Measurements from ENCODE around the gene PIK3R2. TPM values are rescaled to one million over a fixed set of nuclear protein-coding genes. Genes with fewer than 3 reads are reported as not detected.

Gene PIK3R2
- total RNA-seq, 1 donor = 3.7 TPM

DNA sequence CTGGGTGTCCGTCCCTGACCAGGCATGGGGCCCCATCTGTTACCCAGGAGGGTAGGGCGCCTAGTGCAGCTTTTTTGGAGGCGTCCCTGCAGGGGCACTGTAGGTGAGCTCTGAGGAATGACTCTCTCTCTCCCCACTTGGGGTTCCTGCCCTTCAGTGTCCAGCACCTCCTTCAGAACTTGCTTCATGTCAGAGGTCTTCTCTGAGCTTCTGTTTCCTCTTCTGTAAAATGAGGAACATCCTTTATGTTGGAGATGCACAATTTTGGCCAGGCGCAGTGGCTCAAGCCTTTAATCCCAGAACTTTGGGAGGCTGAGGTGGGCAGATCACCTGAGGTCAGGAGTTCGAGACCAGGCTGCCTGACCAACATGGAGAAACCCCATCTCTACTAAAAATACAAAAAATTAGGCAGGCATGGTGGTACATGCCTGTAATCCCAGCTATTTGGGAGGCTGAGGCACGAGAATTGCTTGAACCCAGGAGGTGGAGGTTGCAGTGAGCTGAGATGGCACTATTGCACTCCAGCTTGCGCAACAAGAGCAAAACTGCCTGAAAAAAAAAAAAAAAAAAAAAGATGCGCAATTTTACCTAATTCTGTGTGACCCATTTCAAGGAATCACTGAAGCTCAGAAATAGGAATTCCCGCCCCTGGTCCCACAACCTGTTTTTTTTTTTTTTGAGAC is 15.2 kb upstream of the PIK3R2 start:
- Histone ChIP-seq H3K4me1 (ENCODE audit: insufficient read depth, low read length) (peaks cover 9% of the 10 kb centered on the region), H3K27me3 (ENCODE audit: insufficient read depth, low read length) (no peaks in the 10 kb centered on the region), H3K9me3 (ENCODE audit: low read depth, low read length) (no peaks in the 10 kb centered on the region), H3K4me3 (ENCODE audit: low read length) (no peak overlapping the region)

GRCh38 chr19:18140473-18140872 is 12.5 kb upstream of the PIK3R2 start:
- Histone ChIP-seq H3K4me1 (ENCODE audit: insufficient read depth, low read length) (peaks cover 9% of the 10 kb centered on the region), H3K4me3 (ENCODE audit: low read length) (no peak overlapping the region), H3K27me3 (ENCODE audit: insufficient read depth, low read length) (no peaks in the 10 kb centered on the region), H3K9me3 (ENCODE audit: low read depth, low read length) (no peaks in the 10 kb centered on the region)

- Histone ChIP-seq H3K4me3 (ENCODE audit: low read length) (no peak overlapping the region), H3K4me1 (ENCODE audit: insufficient read depth, low read length) (peaks cover 9% of the 10 kb centered on the region), H3K9me3 (ENCODE audit: low read depth, low read length) (no peaks in the 10 kb centered on the region), H3K27me3 (ENCODE audit: insufficient read depth, low read length) (no peaks in the 10 kb centered on the region)
Measured at GRCh38 chr19:18141031-18141430, 11.9 kb upstream of the PIK3R2 start.

DNA sequence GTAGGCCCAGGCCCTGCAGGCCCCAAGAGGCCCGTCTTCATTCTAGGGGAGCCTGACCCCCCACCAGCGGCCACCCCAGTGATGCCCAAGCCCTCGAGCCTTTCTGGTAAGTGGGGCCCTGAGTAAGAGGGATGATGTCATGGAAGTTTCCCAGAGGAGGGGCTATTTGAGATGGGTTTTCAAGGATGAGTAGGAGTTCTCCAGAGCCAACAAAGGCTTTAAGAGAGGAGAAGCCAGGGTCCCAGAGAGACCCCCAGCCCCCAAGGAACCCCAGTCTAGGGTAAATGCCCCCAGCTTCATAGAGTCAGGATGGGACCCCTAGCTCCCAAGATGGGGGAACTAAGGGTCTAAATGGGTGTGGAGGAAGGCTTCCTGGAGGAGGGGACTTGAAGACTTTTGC is 9.1 kb upstream of the PIK3R2 start:
- Histone ChIP-seq H3K4me1 (ENCODE audit: insufficient read depth, low read length) (no peaks in the 10 kb centered on the region), H3K9me3 (ENCODE audit: low read depth, low read length) (no peaks in the 10 kb centered on the region), H3K4me3 (ENCODE audit: low read length) (no peak overlapping the region), H3K27me3 (ENCODE audit: insufficient read depth, low read length) (no peaks in the 10 kb centered on the region)

GRCh38 chr19:18144361-18144760 is 8.6 kb upstream of the PIK3R2 start:
- Histone ChIP-seq H3K9me3 (ENCODE audit: low read depth, low read length) (no peaks in the 10 kb centered on the region), H3K4me1 (ENCODE audit: insufficient read depth, low read length) (no peaks in the 10 kb centered on the region), H3K27me3 (ENCODE audit: insufficient read depth, low read length) (no peaks in the 10 kb centered on the region), H3K4me3 (ENCODE audit: low read length) (no peak overlapping the region)

- H3K4me1 ChIP-seq (ENCODE audit: insufficient read depth, low read length) = no peaks in the 10 kb centered on the region
- H3K4me3 ChIP-seq (ENCODE audit: low read length) = no peak overlapping the region
- H3K9me3 ChIP-seq (ENCODE audit: low read depth, low read length) = no peaks in the 10 kb centered on the region
- H3K27me3 ChIP-seq (ENCODE audit: insufficient read depth, low read length) = no peaks in the 10 kb centered on the region
Measured at GRCh38 chr19:18144906-18145305, 8.1 kb upstream of the PIK3R2 start.

- H3K4me1 ChIP-seq (ENCODE audit: insufficient read depth, low read length) = peaks cover 4% of the 10 kb centered on the region
Measured at GRCh38 chr19:18145391-18145999, 7.5 kb upstream of the PIK3R2 start.

DNA sequence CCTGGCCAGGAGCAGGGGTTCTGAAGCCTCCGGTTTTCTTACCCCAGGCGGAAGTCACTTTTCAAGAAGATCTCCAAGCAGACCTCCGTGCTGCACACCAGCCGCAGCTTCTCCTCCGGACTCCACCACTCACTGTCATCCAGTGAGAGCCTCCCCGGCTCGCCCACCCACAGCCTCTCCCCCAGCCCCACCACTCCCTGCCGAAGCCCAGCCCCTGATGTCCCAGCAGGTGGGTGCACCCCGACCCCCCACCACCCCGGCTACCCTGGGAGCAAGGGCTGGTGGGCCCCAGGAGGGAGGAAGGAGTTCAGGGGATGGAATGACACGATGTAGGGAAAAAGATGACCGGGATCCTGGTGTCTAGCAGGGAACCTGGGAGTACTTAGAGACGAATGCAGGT is 5.6 kb upstream of the PIK3R2 start:
- no peaks in the 10 kb centered on the region for H3K27me3 ChIP-seq (ENCODE audit: insufficient read depth, low read length)
- peaks cover 20% of the 10 kb centered on the region for H3K4me1 ChIP-seq (ENCODE audit: insufficient read depth, low read length)
- H3K9me3 ChIP-seq (ENCODE audit: low read depth, low read length) = no peaks in the 10 kb centered on the region
- no peak overlapping the region for H3K4me3 ChIP-seq (ENCODE audit: low read length)

More at GRCh38 chr19:18145391-18145999, 7.5 kb upstream of the PIK3R2 start:
- no peak overlapping the region for H3K4me3 ChIP-seq (ENCODE audit: low read length)
- no peaks in the 10 kb centered on the region for H3K27me3 ChIP-seq (ENCODE audit: insufficient read depth, low read length)
- no peaks in the 10 kb centered on the region for H3K9me3 ChIP-seq (ENCODE audit: low read depth, low read length)

GRCh38 chr19:18149596-18149975 is 3.4 kb upstream of the PIK3R2 start:
- H3K4me1 ChIP-seq (ENCODE audit: insufficient read depth, low read length) = peaks cover 31% of the 10 kb centered on the region
- no peak overlapping the region for H3K4me3 ChIP-seq (ENCODE audit: low read length)
- no peaks in the 10 kb centered on the region for H3K27me3 ChIP-seq (ENCODE audit: insufficient read depth, low read length)
- no peaks in the 10 kb centered on the region for H3K9me3 ChIP-seq (ENCODE audit: low read depth, low read length)

DNA sequence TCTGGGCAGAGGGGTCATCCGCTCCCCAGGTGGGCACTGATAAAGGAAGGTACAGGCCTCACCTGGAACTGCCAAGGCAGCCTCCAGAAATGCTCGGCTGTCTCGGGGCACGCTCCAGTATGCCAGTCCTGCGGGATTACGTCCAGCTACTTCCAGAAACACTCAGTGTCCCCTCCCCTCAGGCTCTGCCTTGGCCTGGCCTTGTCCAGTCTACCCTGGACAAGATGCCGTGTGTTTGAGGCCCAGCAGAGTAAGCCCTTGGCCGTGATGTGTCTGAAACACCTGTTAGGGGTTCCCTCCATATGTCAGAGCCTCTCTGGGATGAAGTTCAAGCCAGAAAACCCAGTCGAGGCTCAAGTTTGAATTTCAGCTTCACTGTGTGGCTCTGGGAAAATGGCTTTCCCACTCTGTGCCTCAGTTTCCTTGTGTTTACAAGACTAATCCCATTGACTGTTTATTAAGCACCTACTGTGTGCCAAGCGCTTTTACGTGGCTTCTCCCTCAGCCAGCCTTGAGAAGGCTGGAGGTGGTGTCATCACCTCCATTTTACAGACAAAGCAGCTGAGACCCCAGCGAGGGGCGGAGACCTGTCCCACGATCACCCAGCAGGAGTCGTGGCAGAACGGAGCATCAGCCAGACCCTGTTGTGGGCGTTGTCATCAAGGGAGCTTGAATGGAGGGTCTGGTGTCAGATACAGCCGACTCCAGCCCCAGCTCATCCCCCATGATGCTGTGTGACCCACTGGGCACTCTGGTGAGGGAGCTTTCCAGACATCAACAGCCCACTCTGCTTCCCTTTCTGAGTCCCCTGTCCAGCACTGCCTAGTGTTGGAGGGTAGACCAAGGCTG is 2.0 kb upstream of the PIK3R2 start:
- Histone ChIP-seq H3K4me1 (ENCODE audit: insufficient read depth, low read length) (peaks cover 31% of the 10 kb centered on the region), H3K27me3 (ENCODE audit: insufficient read depth, low read length) (no peaks in the 10 kb centered on the region), H3K4me3 (ENCODE audit: low read length) (no peak overlapping the region), H3K9me3 (ENCODE audit: low read depth, low read length) (no peaks in the 10 kb centered on the region)

DNA sequence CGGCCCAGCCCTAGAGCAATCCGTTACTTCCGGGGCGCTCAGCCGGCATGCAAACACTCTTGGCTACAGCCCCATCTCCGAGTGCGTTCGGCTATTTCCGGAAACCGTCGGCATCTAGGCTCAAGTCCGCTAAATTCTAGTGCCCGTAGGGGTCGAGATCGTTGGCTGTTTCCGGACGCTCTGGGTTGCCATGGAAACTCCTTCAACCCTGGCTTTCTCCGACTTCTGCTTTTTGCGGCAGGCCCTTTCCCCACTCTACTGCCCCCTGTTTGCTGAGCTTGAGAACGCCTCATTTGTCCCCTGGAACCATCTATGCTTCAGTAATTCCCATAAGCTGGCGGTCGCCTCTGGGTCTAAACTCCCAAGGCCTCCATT is 534 bp upstream of the PIK3R2 start:
- Histone ChIP-seq H3K4me3 (ENCODE audit: low read length) (peak overlapping the region; percentile 53), H3K27me3 (ENCODE audit: insufficient read depth, low read length) (no peaks in the 10 kb centered on the region), H3K9me3 (ENCODE audit: low read depth, low read length) (no peaks in the 10 kb centered on the region), H3K4me1 (ENCODE audit: insufficient read depth, low read length) (peaks cover 38% of the 10 kb centered on the region)

GRCh38 chr19:18153556-18154134 is 682 bp downstream of the PIK3R2 start:
- Histone ChIP-seq H3K4me1 (ENCODE audit: insufficient read depth, low read length) (peaks cover 38% of the 10 kb centered on the region), H3K9me3 (ENCODE audit: low read depth, low read length) (no peaks in the 10 kb centered on the region), H3K27me3 (ENCODE audit: insufficient read depth, low read length) (no peaks in the 10 kb centered on the region), H3K4me3 (ENCODE audit: low read length) (peak overlapping the region; percentile 53)

DNA sequence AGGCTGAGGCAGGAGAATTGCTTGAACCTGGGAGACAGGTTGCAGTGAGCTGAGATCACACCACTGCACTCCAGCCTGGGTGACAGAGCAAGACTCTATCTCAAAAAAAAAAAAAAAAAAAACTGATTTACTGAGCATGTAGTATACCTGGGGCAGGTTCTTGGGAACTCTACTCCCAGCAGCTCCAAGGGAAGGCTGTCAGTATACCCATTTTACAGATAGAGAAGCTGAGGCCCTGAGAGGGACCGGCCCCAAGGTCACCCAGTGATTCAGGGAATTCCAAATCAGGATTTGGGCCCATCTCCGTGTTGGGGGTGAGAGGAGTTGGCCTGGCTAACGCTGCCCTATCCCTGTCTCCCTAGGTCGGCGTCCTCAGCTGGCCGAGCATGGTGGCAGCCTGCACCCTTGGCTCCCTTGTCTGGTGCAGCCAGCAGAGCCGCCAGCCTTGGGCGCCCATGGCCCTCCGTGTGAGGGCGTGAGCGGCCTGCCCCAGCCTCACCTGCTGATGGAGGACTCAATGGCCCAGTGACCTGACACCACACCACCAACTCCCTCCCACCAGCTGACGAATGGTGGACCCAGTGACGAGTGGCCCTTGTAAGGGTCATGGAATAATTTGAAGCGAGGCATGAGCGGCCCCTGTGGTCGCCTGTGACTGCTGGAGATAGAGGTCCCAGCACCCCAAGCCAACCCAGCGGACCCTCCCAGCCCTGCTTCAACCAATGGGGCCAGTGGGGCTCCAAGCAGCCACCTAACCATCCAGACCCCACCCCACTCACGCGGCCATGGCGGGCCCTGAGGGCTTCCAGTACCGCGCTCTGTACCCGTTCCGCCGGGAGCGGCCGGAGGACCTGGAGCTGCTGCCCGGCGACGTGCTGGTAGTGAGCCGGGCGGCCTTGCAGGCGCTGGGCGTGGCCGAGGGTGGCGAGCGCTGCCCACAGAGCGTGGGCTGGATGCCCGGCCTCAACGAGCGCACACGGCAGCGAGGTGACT is 2.4 kb downstream of the PIK3R2 start:
- Histone ChIP-seq H3K4me3 (ENCODE audit: low read length) (no peak overlapping the region), H3K9me3 (ENCODE audit: low read depth, low read length) (no peaks in the 10 kb centered on the region), H3K27me3 (ENCODE audit: insufficient read depth, low read length) (no peaks in the 10 kb centered on the region), H3K4me1 (ENCODE audit: insufficient read depth, low read length) (peaks cover 38% of the 10 kb centered on the region)

- peaks cover 38% of the 10 kb centered on the region for H3K4me1 ChIP-seq (ENCODE audit: insufficient read depth, low read length)
- no peaks in the 10 kb centered on the region for H3K9me3 ChIP-seq (ENCODE audit: low read depth, low read length)
- no peaks in the 10 kb centered on the region for H3K27me3 ChIP-seq (ENCODE audit: insufficient read depth, low read length)
- no peak overlapping the region for H3K4me3 ChIP-seq (ENCODE audit: low read length)
Measured at GRCh38 chr19:18156268-18156667, 3.3 kb downstream of the PIK3R2 start.
